Heart left ventricle (tissue), 13 donors: ENCODE measurements around the gene FAHD2A.

Experiments
- POLR2A ChIP-seq, 2 donors: fragments of 450-650 bp; IDR thresholded peaks; one replicate each; pipeline ENCODE4 v1.6.1; 2017; ENCODE audit warnings: antibody characterized with exemption in 2 of 2, mild to moderate bottlenecking in 2 of 2, moderate library complexity in 2 of 2
- TF ChIP-seq, protein P1 (sequence below), 12 donors: fragments of 200-600 bp; sonication (generic) in 4 of 12; IDR thresholded peaks; one replicate each; pipeline versions ENCODE4 v1.5.0 to v1.8.0; 2018 to 2022; ENCODE audit warnings: antibody characterized with exemption in 12 of 12, mild to moderate bottlenecking in 5 of 12
- donor health status: ischemic (EF 13 %, LVEDD 7.1; RV severe dilation, severe dysfunction).
- donor health status: DM: no; HTN: yes; CAD: no.
- donor health status: DM: no; HTN: no; CAD: no.
- donor health status: ischemic (EF 25% LVEDD 6.9; RV normal size, moderate dysfunction).
- donor health status: ischemic (EF 25% LVEDD 5.7; RV mildly dilated, moderate dysfunction).
- donor health status: ischemic (EF 35%, LVEDD 5.7; RV mildly dilated, moderate dysfunction).
- donor health status: nonischemic (EF 11% LVEDD 7.7; RV severe dilation, severe dysfunction).
- donor health status: DM: yes; HTN: yes; CAD: no.
- donor health status: PGD.
- donor health status: ischemic (EF 29% LVEDD 5.4; RV normal size, mild dysfunction).
- donor health status: nonischemic (EF 23%, LVEDD 6.1; RV moderate dilation, normal function).

- TF ChIP-seq POLR2A (IDR thresholded peaks at IDR 0.05): no peak
- TF ChIP-seq, protein P1, sequence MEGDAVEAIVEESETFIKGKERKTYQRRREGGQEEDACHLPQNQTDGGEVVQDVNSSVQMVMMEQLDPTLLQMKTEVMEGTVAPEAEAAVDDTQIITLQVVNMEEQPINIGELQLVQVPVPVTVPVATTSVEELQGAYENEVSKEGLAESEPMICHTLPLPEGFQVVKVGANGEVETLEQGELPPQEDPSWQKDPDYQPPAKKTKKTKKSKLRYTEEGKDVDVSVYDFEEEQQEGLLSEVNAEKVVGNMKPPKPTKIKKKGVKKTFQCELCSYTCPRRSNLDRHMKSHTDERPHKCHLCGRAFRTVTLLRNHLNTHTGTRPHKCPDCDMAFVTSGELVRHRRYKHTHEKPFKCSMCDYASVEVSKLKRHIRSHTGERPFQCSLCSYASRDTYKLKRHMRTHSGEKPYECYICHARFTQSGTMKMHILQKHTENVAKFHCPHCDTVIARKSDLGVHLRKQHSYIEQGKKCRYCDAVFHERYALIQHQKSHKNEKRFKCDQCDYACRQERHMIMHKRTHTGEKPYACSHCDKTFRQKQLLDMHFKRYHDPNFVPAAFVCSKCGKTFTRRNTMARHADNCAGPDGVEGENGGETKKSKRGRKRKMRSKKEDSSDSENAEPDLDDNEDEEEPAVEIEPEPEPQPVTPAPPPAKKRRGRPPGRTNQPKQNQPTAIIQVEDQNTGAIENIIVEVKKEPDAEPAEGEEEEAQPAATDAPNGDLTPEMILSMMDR (IDR thresholded peaks at IDR 0.05): no peak
Observed at GRCh38 chr2:95359501-95359930, 43.0 kb upstream of the FAHD2A start.
